ENCODE measurements around the gene FXYD7. TPM values are rescaled to one million over a fixed set of nuclear protein-coding genes. Genes with fewer than 3 reads are reported as not detected.
A peak's percentile ranks its signal among the peaks of the same experiment; 100 is the strongest.

The FXYD7 gene
- total RNA-seq, 4 donors from 2014 or later, result not detected

DNA sequence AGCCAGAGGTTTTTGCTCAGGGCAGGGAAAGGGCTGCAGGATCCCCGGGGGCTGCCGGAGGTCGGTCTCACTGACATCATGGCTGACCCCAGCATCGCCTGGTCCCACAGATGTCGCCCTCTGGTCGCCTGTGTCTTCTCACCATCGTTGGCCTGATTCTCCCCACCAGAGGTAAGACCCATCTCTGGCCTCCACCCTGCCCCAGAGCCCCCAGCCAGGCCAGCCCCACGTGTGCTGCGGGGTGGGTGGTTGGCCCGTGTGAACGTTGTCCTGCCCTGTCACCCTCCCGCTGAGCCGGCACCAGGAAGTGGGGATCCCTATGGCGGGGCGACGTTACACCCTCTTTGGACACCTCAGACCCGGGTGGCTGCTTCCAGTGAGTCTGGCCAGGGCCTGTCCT, 12.4 kb downstream of the FXYD7 start:
- Histone ChIP-seq H3K4me3 (peak overlapping the region; percentile 45 to 75 (median 69)), H3K9me3 (no peaks in the 10 kb centered on the region), H3K27me3 (peaks cover 0 to 35% (median 3%) of the 10 kb centered on the region in 4 donors), H3K36me3 (peaks cover 0 to 37% (median 4%) of the 10 kb centered on the region in 3 donors), H3K4me1 (peaks cover 17 to 37% (median 26%) of the 10 kb centered on the region in 3 donors), H3K27ac (peak overlapping the region; percentile 78 to 90 (median 84))
- no peak for TF ChIP-seq CTCF (IDR thresholded peaks at IDR 0.05)
- no peak for TF ChIP-seq POLR2A (IDR thresholded peaks at IDR 0.05)
- 5 to 22% methylated on average over 4 to 7 of the region's 17 CpGs for WGBS, 2 donors
- DNase-seq, result no peak
- intact Hi-C loops (cut with DNase I), result no loop called here

DNA sequence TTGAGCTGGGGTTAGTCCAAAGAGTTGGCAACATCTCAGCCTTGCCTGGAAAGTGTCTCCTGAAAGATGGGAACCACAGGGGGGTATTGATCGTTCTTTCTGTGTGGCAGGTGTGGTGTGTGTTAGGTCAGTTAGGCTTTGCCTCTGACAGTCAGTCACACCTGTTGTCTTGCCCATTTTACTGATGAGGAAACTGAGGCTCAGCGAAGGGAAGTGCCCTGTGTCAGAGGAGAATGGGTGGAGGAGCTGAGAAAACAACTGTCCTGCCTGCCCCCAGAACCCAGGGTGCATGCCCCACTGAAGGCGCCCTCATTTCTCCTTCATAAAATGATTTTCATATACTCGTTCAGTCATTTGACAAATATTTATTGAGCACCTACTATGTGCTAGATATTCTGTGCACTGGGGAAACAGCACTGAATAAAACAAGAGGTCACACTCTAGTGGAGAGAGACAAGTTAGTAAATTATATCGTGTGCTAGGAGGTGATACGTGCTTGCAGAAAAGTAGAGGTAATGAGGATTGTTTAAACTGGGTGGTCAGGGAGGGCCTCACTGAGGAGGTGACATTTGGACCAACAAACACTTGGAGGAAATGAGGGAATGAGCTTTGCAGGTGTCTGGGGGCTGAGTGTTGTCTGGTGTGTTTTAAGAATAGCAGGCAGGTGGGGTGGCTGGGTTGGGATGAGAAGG, 13.1 kb downstream of the FXYD7 start:
- TF ChIP-seq POLR2A (IDR thresholded peaks at IDR 0.05), result no peak
- TF ChIP-seq CTCF (IDR thresholded peaks at IDR 0.05), result no peak
- peak overlapping the region in 3 of 4 donors; percentile 45 to 75 (median 75) for H3K4me3 ChIP-seq
- intact Hi-C loops (cut with DNase I), result no loop called here
- no peak for DNase-seq
- WGBS, 2 donors, result 83 to 85% methylated on average over 6 of the region's 6 CpGs
- no peaks in the 10 kb centered on the region for H3K9me3 ChIP-seq
- H3K27ac ChIP-seq, result peak overlapping the region in 1 of 4 donors; percentile 88
- H3K27me3 ChIP-seq, result peaks cover 0 to 32% (median 3%) of the 10 kb centered on the region in 4 donors
- peaks cover 0 to 44% (median 7%) of the 10 kb centered on the region in 3 donors for H3K36me3 ChIP-seq
- H3K4me1 ChIP-seq, result peaks cover 17 to 37% (median 26%) of the 10 kb centered on the region in 3 donors

GRCh38 chr19:35156673-35157014, 13.6 kb downstream of the FXYD7 start:
- Histone ChIP-seq H3K9me3 (no peaks in the 10 kb centered on the region), H3K27me3 (peaks cover 0 to 27% (median 3%) of the 10 kb centered on the region in 4 donors), H3K4me1 (peaks cover 17 to 37% (median 26%) of the 10 kb centered on the region in 3 donors), H3K27ac (no peak overlapping the region), H3K4me3 (no peak overlapping the region), H3K36me3 (peaks cover 0 to 49% (median 7%) of the 10 kb centered on the region in 3 donors)
- WGBS, 2 donors, result 87% methylated on average over 6 to 7 of the region's 7 CpGs
- no peak for DNase-seq
- intact Hi-C loops (cut with DNase I), result no loop called here
- TF ChIP-seq POLR2A (IDR thresholded peaks at IDR 0.05) (no peak), CTCF (IDR thresholded peaks at IDR 0.05) (no peak)

DNA sequence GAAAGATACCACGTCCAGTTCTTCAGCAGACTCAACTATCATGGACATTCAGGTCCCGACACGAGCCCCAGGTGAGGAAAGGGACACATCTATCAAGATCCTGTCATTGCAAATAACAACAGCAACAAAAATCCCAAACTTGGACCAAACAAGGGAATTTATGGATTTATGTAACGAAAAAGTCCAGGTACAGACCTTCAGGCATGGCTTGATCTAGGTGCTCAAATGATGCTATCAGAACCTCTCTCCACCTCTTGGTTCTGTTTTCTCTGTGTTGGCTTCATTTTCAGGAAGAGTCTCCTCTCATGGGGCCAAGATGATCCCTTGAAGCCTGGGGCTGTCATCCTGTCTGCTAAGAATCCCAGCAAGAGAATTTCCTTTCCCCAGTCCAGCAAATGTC, 14.4 kb downstream of the FXYD7 start:
- Histone ChIP-seq H3K27ac (no peak overlapping the region), H3K4me1 (peaks cover 17 to 37% (median 26%) of the 10 kb centered on the region in 3 donors), H3K36me3 (peaks cover 0 to 57% (median 7%) of the 10 kb centered on the region in 3 donors), H3K4me3 (no peak overlapping the region), H3K27me3 (peaks cover 0 to 24% (median 3%) of the 10 kb centered on the region in 4 donors), H3K9me3 (peaks cover 0 to 4% (median 0%) of the 10 kb centered on the region in 3 donors)
- no peak for DNase-seq
- TF ChIP-seq POLR2A (IDR thresholded peaks at IDR 0.05), result no peak
- TF ChIP-seq CTCF (IDR thresholded peaks at IDR 0.05), result no peak
- 97% methylated on average over 4 of the region's 4 CpGs for WGBS, 2 donors
- intact Hi-C loops (cut with DNase I), result no loop called here

DNA sequence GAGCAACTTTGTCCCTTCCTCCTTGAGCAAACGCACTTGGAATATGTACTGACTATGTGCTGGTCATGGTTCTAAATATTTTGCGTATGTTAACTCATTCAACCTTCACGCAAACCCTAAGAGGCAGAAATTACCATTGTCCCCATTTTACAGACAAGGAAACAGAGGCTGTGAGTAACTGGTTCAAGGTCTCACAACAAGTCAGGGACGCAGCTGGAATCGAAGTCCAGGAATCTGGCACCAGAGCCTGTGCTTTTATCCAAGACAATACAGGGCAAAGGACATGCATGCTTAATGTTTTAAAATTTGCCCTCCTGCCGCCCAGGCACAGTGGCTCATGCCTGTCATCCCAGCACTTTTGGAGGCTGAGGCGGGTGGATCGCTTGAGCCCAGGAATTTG, 16.6 kb downstream of the FXYD7 start:
- no peak for DNase-seq
- Histone ChIP-seq H3K4me3 (no peak overlapping the region), H3K36me3 (peaks cover 0 to 78% (median 13%) of the 10 kb centered on the region in 3 donors), H3K9me3 (peaks cover 0 to 17% (median 9%) of the 10 kb centered on the region in 3 donors), H3K4me1 (peaks cover 7 to 29% (median 14%) of the 10 kb centered on the region in 3 donors), H3K27me3 (peaks cover 0 to 7% (median 0%) of the 10 kb centered on the region in 4 donors), H3K27ac (no peak overlapping the region)
- intact Hi-C loops (cut with DNase I), result no loop called here
- TF ChIP-seq POLR2A (IDR thresholded peaks at IDR 0.05) (no peak), CTCF (IDR thresholded peaks at IDR 0.05) (no peak)
- 95 to 96% methylated on average over 7 to 8 of the region's 8 CpGs for WGBS, 2 donors

Measured in esophagus squamous epithelium (tissue), 5 donors.